Bone marrow (tissue), 2 donors: ENCODE measurements around the gene S100A5.
"Not testable (repeated sequence)": the region's sequence is repeated elsewhere in the genome, so short reads cannot be mapped to it uniquely, and the experiment has no call there.

Experiments
- DNase-seq, 2 donors: peaks; one replicate each; lab custom pipeline; 2025; lab: John Stamatoyannopoulos, UW

The S100A5 gene

DNA sequence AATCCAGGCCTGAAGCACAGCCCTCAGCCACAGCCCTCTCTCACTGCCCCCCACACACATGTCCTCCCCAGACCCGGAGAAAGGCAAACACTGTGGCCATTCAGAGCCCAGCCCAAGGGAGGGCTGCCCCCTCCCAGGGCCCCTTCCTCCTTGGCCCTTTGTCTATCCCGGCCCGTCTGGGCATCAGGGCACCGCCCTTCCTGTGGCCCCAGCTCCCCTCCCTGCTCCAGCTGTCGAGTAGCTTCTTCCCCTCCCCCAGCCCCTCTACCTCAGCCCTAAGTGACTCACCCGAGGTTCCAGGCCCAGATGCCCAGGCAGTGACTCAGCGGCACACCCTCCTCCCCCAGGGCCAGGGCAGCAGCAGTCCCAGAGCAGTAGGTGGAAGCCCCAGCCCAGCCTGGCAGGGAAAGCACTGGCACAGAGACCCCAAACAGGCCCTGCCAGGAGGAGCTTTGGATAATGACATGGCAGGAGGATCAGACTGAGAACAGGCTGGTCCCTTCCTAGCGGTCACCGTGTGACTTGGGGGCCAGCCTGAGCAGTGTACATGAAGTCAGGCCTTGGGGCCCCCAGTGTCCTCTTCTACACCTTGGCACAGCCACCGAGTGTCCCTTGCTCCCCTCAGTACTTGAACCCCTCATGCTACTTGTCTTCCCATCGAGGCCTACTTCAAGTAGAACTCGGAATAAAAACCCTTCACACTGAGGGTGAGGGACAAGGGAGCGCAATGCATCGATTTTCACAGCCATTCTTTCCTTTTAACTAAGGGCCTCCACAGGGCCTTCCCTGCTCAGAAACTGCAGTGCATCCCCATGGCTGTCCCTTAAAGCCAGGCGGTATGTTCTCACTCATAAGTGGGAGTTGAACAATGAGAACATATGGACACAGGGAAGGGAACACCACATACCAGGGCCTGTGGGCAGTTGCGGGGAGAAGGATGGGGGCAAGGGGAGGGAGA is 26.0 kb upstream of the S100A5 start:
- peak; percentile 94 to 98 for DNase-seq

DNA sequence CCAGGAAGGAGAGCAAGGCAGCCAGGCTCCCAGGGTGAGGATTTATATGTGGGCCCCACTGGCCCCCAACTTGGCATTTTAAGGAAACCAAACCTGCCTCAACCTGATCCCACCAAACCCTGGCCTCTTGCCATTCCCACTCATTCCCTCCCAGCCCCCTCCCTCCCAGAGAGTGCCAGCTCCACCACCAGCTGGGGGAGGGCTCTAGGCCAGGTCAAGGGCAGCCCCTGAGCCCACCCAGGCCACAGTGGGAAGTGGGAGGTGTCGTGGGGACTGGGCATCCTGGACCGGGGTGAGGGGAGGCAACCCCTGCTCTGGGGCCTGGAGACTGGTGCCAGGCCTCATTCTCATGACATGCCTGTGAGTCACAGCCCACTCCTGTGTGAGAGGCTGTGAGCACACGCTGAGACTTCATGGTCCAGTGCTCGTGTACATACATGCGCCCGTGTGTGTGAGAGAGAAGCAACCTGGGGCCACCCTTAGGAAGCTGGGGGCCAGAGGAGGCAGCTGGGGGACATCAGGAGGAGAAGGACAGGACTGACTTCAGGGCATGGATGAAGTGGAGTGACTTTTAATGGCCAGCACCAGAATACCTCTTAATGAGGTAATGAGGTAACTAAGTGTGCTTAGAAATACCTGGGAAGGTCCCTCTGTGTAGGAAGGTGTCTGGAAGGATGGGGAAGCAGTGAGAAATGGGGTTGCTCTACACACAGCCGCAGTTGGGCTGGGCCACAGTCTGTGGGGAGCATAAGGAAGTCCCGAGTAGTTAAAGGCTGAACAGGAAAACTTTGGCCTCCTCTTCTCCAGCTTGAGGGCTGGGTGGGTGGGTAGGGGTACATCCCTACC is 25.0 kb upstream of the S100A5 start, which contains the start of gene S100A2:
Gene S100A2, minus strand, starts transcription at position 316 of the 846 bp plus-strand sequence. CDS start 1,967 bp downstream, outside the sequence.
- DNase-seq: peak; percentile 58 to 73

DNA sequence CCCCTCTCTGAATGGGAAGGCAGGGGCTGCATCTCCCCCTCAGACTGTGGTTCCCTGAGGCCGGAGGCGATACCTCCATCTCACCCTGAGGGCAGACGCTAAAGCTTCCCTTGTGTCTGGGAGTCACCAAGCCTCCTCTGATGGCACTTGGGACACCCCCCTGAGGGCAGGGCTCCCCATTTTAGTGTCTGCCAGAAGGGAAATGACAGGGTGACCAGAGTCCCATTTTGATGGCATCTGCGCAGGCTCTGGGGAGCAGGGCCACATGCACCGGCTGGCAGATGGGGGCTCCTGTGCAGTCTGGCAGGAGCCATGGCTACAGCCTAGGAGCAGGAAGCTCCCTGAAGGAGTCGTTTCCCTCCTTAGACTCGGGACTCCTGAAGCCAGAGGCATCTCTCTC is 23.3 kb upstream of the S100A5 start:
- no peak for DNase-seq

DNA sequence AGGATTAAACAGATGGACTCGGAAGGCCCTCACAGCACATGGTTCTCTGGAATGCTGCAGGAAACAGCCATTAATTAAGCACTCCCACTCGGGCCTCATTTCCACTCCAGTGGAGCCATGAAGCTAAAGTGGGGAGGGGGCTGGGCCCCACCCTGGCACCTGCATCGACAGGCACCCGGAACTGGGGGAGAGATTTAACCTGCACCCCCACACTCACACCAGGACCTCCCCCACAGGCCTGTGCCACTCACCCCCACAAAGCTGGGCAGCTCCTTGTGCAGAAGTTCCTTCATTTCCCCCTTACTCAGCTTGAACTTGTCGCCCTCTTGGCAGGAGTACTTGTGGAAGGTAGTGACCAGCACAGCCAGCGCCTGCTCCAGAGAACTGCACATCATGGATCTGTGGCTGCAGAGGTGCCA is 22.8 kb upstream of the S100A5 start:
- no peak for DNase-seq

DNA sequence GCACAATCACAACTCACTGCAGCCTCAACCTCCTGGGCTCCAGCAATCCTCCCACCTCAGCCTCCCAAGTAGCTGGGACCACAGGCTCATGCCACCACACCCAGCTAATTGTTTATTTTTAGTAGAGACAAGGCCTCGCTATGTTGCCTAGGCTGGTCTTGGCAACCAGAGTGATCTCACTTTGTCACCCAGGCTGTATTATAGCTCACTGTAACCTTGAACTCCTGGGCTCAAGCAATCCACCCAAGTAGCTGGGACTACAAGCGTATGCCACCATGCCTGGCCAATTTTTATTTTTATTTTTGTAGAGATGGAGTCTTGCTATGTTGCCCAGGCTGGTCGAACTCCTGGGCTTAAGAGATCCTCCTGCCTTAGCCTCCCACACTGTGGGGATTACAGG is 21.3 kb upstream of the S100A5 start:
- DNase-seq: not testable (repeated sequence)

DNA sequence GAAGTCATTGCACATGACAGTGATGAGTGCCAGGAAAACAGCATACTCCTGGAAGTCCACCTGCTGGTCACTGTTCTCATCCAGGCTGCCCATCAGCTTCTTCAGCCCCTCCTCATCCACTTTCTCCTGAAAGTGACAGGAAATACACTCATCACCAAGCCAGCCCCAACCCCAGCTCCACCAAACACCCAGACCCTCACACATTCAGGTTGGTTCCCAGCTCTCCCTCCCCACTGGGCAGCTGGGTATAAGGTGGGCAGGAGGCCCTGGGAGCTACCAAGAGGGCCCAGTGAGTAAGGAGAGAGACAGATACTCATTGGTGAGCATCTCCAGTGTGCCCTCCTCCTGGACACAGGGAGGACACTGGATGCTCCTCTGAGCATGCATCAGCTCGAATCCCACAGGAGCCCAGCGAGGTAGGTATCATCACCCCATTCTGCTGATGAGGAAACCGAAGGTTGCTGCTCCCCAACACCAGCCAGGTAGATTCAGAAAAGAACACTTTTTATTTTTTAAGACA is 20.8 kb upstream of the S100A5 start:
- no peak for DNase-seq

DNA sequence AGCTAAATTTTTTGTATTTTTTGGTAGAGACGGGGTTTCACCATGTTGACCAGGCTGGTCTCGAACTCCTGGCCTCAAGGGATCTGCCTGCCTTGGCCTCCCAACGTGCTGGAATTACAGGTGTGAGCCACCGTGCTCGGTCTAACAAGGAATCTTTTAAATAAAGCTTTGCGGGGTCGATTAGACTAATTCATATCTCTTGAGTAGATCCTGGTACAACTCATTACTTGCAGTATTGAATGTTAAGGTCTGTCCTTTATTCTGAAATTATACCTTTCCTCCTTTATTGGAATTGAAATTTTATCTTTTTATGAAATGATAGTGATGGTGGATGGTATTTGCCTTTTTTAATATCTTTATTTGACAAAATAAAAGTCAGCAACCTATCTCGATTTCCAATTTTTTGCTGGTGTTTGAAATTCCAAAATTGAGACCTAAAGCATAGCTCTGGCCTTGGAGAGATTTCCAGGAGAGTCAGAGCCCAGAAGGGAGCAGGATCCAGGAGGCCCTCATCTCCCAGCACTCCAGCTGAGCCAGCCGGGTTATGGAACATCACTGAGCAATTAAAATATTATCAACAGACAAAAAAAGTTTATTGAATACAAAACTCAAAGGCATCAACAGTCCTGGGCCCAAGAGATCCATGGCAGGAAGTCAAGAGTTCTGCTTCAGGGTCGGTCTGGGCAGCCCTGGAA is 20.2 kb upstream of the S100A5 start:
- DNase-seq: no peak

DNA sequence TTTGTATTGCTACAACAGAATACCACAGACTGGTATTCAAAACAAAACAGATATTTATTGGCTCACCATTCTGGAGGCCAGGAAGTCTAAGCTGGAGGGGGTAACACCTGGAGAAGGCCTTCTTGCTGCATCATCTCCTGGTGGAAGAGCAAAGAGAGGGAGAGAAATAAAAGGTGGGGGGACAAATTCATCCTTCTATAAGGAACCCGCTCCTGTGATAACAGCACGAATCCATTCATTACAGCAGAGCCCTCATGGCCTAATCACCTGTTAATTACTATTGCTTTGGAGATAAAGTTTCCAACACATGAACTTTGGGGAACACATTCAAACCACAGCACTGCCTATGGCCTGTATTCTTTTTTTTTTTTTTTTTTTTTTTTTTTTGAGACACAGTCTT is 19.5 kb upstream of the S100A5 start:
- no peak for DNase-seq

DNA sequence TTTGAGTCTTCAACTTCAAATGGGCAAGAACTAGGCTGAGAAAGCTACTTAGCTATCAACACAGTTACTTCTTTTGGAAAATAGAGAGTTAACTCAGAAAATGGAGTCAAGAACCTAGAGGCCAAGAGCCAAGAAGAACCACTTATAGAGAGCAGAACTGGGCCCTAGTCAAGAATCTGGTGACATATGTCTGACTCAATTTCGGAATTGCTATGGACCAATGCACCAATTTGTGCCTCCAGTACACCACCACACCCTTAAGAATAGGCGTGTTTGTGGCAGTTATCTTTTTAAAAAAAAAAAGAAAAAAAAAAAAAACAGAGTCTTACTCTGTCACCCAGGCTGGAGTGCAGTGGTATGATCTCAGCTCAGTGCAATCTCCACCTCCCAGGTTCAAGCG is 17.1 kb upstream of the S100A5 start:
- no peak for DNase-seq

DNA sequence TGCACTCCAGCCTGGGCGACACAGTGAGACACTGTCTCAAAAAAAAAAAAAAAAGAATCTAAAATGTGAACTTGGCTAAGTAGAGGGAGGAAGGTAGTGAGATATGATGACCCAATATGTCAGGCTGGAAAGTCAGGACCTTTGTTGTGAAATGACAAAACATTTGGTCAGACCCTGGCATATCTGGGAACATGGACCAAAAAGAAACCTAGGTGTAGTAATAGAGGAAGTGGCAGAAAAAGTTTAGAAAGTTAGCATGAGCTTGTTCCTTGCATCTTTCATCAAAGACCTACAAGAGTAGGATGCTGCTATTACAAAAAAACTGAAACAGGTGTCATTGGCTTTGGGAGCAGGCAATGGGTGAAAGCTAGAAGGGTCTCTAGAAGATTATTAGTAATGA is 15.6 kb upstream of the S100A5 start:
- no peak for DNase-seq

DNA sequence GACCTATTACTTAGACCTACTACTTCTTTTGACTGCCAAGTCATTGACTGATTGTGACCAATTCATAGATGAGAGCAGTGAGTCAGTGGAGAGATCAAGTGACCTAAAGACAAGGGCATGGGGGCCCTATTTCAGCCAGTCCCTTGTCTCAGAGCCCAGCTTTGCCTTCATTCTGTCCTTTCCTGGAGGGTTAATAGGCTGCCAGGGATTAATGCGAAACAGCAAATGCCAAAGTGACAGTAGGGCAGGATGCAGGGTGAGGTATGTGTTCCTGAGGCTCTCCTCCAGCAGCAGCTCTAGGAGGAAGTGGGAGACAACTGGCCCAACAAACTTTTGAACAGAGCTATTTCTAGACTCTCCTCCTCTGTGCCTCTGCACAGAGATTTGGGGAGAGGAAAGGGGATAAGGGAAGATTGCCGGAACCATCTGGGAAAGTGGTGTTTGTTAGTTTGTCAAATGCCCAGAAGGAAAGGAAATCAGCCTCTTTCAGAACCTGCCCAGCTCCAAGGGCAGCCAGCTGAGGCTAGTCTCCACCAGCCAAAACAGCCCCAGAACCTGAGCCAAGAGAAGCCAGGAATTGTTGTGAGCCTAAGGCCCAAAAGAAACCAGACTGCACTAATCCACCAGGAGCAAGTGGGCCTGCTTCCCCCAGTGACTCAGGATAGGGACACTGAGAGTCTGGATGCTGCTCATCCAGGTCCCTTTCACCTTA is 13.3 kb upstream of the S100A5 start:
- DNase-seq: peak in 1 of 2 donors; percentile 43

DNA sequence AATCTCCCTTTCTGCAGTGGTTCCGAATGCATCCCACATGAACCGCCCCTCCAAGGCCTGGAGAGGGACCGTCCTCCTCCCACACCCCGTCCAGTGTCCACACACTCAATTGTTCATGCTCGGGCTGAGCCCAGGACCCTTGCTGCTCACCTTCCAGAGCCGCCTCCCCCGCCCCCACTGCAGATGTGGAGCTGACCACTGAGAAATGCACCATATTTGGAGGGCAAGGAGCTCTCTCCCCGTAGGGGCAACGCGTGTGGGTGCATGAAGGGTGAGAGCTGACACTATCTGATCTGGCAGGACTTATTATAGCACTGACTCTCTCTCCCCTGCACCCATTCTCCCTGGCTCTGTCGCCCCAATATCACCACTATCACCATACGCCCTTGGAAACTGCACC is 12.4 kb upstream of the S100A5 start:
- no peak for DNase-seq

DNA sequence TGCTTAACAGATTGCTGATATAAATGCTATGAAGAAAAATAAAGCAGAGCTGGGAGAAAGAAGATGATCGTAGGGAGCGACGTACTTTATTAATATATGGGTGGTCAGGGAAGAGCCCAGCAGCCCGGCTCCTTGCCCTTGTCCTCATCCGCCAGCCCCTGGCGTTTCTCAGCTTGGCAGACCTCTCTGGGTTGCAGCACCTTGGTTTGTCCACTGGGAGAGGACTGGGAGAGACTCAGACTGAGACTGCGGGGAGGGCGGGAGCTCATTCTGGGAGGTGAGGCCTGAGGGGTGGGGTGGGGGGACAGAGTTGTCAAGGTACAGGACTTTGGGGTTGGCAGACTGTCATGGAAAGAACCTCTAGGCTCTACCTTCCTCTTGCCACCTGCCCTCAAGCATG is 11.6 kb upstream of the S100A5 start:
- no peak for DNase-seq

DNA sequence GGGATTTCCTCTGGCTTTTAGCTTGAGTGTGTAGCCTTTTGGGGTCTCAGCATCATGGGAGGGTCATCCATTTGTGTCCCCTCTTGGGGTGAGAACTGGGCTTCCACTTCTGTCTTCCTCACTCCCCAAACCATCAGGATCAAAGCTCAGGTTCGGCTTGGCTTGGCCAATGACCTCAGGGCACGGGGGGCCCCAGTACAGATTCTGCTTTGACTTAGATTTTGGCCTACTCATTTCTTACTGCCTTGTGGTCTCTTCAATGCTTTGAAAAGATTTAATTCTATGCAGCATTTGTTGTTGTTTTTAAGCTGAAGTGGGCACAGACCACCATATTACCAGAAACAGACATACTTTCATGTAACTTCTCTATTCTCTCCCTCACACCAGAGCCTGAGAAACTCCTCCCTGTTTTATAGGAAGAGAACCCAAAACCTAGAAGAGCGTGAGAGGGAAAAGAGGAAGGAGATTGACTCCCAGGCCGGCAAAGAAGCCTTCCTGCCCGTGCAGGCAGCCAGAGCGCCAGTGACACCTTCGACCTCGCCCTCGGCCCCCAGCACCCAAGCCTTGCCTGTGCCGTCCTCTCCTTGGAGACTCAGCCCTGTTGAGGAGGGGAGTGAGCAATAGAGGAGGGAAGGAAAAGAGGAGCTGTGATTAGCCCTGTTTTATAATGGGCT is 10.2 kb upstream of the S100A5 start:
- DNase-seq: peak in 1 of 2 donors; percentile 76

DNA sequence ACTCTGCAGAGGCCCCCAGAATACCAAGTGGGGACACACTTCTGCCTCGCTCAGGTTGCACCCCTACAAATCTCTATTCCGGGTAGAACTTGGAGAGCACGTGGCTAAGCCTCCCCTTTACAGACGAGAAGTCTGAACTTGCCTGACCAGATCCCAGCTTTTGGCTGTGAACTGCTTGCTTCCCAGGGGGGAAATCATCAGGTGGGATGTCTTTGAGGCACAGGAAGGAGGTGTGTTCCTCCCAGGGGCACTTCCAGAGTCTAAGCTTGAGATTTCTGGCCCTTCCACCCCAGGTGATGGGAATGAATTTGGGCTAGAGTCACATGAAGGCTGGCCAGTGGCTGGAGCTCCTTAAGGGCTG is 9.6 kb upstream of the S100A5 start:
- DNase-seq: no peak

DNA sequence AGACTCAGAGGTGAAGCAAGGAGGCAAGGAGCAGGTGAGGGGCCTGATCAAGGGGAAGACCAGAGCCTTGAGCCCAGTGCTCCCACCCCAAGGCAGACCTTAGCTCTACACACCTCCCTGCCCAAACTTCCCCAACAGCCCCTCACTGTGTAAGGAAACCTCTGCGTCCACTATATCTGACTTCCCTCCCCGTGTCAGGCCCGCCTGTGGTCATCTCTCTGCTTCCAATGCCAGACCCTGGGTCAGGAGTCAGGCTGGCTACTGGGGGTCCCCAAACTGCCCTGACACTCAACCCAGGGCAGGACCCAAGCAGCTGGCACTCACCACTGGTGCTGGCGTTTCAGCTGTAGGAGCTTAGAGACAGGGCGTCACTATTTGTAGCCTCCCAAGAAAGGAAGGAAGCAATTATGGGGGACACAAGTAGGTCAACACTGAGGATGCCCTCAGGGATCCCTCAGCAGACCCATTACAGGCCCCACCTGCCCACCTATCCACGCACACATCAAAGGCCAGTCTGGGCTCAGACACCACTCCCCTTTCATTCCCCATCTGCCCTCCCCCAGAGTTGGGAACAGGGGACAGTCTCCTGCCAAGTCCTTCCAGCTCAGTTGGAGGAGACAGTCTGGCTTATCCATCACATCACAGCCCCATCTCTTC is 9.1 kb upstream of the S100A5 start:
- no peak for DNase-seq

DNA sequence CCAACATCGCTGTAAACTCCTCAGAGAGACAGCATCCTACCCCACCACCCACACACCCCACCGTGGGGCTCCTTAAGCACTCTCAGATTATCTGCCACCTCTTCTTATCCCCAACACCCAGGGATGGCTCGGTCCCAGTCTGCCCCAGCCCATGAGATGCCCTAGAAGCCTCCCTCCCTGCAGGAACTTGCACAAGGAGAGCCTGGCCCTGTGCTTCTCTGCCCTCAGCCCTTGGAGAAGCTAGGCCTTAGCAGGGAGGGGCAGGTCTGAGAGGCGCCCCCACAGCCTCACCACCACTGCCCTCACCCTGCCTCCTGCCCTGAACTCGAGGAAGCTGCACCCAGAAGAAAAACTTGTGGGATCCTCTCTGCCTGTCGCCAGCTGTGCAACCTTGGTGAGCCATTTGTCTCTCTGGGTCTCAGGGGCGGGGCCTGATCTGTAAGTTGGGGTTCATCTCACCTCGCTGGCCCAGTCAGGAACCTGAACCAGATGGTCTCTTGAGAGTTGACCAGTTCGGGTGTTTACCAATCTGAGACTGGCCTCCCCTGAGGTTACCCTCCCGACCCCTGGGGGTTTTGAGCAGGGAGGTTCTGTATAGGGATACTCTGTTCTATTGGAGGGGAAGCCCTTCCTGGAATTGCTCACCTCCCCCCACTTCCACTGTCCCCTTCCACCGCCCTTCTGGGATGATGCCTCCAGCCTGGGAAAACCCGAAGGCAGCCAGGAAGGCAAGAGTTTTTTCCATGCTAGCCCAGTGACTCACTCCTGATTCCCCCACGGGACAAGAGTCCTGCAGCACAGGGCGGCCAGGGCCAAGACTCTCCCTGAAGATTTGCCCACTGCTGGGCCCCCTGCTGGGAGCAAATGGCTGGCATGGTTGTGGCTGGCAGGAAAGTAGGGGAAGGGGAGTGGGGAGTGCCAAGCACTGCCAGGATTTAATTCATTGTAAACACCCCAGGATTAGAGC is 8.3 kb upstream of the S100A5 start, which contains the start of gene S100A3:
Gene S100A3, minus strand, starts transcription at position 537 of the 967 bp plus-strand sequence. CDS start 773 bp downstream, outside the sequence.
- DNase-seq: no peak

DNA sequence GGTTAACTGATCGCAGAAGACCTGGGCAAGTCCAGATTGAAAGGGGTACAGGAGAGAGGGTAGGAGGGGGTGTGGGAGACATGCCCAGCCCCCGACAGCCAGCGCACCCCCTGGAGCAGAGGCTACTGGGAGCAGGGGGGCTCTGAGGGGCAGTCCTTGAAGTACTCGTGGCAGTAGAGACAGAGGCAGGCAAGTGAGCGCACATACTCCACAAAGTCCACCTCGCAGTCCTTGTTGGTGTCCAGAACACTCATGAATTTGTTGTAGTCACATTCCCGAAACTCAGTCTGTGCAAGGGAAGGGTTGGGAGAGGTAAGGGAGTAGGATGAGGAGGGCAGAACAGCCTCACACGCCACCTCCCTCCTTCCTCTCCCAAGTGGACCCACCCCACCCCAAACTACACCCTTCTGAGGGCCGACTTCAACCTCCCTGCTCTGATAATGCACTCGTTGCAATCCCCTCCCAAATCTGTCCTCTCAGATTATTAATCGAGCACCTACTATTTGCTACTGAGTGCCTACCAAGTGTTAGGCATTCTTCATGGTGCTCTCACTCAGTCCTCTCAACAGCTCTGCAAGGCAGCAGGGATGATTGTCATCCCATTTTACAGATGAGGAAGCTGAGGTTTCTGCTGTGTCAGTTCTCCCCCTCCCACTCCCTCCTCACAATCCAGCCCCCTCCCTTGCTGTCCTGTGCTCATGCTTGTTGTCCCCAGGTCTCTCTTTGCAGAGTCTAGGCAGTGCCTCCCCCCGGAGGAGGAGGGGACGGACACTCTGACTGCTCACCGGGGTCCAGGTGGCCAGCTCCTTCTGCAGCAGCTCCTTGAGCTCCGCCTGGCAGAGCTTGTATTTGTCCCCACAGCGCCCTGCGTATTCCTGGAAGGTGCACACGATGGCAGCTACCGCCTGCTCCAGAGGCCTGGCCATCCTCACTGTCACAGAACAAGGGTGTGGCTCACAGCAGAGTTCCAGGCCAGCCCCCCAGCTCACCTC is 7.1 kb upstream of the S100A5 start:
- no peak for DNase-seq
